GM21367 (cell line): ENCODE results near the gene SFXN1.

Source experiments
- ATAC-seq: cut with Tn5 transposase; IDR thresholded peaks from one replicate; pipeline ENCODE4 v1.9.1; 2021; ENCODE audit not compliant: unreplicated experiment

SFXN1 gene

GRCh38 chr5:175465282-175465681, 13.1 kb upstream of the SFXN1 start:
- ATAC-seq = no peak

GRCh38 chr5:175466700-175467318, 11.6 kb upstream of the SFXN1 start:
- ATAC-seq = no peak

- ATAC-seq = no peak
Observed at GRCh38 chr5:175467983-175468690, 10.2 kb upstream of the SFXN1 start.

- ATAC-seq = no peak
Observed at GRCh38 chr5:175468892-175469291, 9.5 kb upstream of the SFXN1 start.

GRCh38 chr5:175469916-175470315, 8.4 kb upstream of the SFXN1 start:
- no peak for ATAC-seq

GRCh38 chr5:175470781-175471180, 7.6 kb upstream of the SFXN1 start:
- ATAC-seq = no peak

GRCh38 chr5:175471196-175471595, 7.2 kb upstream of the SFXN1 start:
- ATAC-seq = no peak

GRCh38 chr5:175471628-175472027, 6.7 kb upstream of the SFXN1 start:
- no peak for ATAC-seq

- no peak for ATAC-seq
Observed at GRCh38 chr5:175472378-175472777, 6.0 kb upstream of the SFXN1 start.

GRCh38 chr5:175475248-175475647, 3.1 kb upstream of the SFXN1 start:
- no peak for ATAC-seq

GRCh38 chr5:175477440-175477839, 920 bp upstream of the SFXN1 start:
- no peak for ATAC-seq

- no peak for ATAC-seq
Observed at GRCh38 chr5:175478008-175478383, 364 bp upstream of the SFXN1 start.

- ATAC-seq = peak; percentile 9
Observed at GRCh38 chr5:175479125-175479881, 943 bp downstream of the SFXN1 start.

- ATAC-seq = no peak
Observed at GRCh38 chr5:175483337-175483736, 5.0 kb downstream of the SFXN1 start.

GRCh38 chr5:175484322-175484721, 6.0 kb downstream of the SFXN1 start:
- ATAC-seq = no peak

GRCh38 chr5:175484829-175485228, 6.5 kb downstream of the SFXN1 start:
- ATAC-seq = no peak

GRCh38 chr5:175485631-175486030, 7.3 kb downstream of the SFXN1 start:
- ATAC-seq = no peak

- no peak for ATAC-seq
Observed at GRCh38 chr5:175487514-175488222, 9.3 kb downstream of the SFXN1 start.

- no peak for ATAC-seq
Observed at GRCh38 chr5:175489693-175490443, 11.5 kb downstream of the SFXN1 start.

- ATAC-seq = no peak
Observed at GRCh38 chr5:175491223-175491622, 12.9 kb downstream of the SFXN1 start.

- no peak for ATAC-seq
Observed at GRCh38 chr5:175493260-175493659, 14.9 kb downstream of the SFXN1 start.
